Inferior parietal cortex (tissue), 1 donor: ENCODE measurements around the gene ABCC4.

Experiments used
- DNase-seq: peaks from one replicate; pipeline ENCODE4 v3.0.0-alpha.2; 2016; ENCODE audit errors: extremely low spot score

Gene ABCC4

GRCh38 chr13:94994506-94994905, 306.7 kb downstream of the ABCC4 start:
- no peak for DNase-seq

DNA sequence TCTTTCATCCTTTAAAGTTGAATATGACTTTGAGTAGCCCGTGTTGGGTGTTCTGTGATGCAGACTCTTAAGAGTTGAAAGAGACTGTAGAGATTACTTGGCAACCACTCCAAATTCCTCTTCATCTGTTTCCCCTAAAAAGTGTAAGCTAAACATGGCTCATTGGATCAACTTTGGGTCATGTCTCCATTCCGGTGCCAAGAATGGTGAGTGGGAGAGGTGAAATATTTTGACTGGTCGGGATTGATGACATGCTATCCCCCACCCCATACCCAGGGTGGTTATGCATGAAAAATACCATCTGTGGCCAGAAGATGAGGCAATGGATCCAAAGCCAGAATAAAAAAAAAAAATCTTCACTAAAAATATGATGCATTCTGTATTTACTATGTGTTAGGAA, 307.6 kb downstream of the ABCC4 start:
- DNase-seq, result no peak

GRCh38 chr13:94992036-94992960, 309.0 kb downstream of the ABCC4 start:
- no peak for DNase-seq

- no peak for DNase-seq
Measured at GRCh38 chr13:94988654-94989053, 312.6 kb downstream of the ABCC4 start.

- no peak for DNase-seq
Measured at GRCh38 chr13:94987869-94988268, 313.4 kb downstream of the ABCC4 start.

DNA sequence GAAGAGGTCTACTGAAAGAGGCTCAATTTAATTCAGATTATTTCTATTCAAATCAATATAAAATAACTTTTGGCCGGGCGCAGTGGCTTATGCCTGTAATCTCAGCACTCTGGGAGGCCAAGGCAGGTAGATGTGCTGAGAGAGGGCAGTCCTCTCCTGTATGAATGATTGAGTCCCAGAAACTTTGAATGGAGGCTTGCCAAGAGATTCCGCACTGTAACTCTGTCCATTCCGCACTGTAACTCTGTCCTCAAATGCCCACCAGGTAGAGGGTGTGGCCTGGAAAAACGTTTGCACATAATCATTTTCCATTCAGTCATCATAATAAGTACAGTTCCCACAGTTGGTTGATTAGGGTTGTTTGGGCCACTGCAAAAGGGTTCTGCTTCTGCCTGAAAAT, 314.2 kb downstream of the ABCC4 start:
- no peak for DNase-seq

DNA sequence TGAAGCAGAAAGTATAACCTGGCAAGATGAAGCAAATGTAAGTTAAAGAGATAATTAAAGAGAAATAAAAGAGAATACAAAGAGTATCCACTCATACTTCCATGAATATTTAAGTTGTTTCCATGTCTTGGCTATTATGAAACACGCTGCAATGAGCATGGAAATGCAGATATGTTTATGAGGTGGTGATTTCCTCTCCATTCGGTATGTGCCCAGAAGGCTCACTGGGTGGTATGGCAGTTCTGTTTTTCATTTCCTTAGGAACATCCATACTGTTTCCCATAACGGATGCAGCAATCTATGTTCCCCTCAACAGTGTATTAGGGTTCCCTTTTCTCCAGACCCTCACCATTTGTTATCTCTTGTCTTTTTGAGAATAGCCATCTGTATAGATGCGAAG, 316.3 kb downstream of the ABCC4 start:
- no peak for DNase-seq

- no peak for DNase-seq
Measured at GRCh38 chr13:94978516-94978915, 322.7 kb downstream of the ABCC4 start.

- DNase-seq, result no peak
Measured at GRCh38 chr13:94974015-94974951, 327.0 kb downstream of the ABCC4 start.

DNA sequence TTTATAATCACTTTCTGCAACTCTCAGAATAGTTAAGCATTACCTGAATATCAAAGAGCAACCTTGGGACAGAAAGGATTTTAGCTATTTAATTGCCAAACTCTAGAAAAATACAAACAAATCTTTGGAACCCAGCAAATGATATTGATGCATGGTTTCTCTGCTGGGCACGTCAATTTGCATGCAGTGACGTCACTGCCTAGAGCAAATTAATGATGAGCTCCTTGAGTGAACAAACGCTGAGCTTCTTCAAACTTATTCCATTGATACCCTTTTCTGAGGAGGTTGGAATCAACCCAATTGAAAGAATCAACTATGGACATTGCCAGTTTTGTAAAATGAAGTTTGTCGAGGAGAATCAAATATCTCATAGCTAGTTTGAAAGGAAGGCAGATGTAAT, 329.0 kb downstream of the ABCC4 start:
- no peak for DNase-seq
